DMS153 (cell line): ENCODE data around the gene PCDH15.

Experiments
- DNase-seq: peaks from one replicate; lab custom pipeline; 2025; lab: John Stamatoyannopoulos, UW

PCDH15 gene

DNA sequence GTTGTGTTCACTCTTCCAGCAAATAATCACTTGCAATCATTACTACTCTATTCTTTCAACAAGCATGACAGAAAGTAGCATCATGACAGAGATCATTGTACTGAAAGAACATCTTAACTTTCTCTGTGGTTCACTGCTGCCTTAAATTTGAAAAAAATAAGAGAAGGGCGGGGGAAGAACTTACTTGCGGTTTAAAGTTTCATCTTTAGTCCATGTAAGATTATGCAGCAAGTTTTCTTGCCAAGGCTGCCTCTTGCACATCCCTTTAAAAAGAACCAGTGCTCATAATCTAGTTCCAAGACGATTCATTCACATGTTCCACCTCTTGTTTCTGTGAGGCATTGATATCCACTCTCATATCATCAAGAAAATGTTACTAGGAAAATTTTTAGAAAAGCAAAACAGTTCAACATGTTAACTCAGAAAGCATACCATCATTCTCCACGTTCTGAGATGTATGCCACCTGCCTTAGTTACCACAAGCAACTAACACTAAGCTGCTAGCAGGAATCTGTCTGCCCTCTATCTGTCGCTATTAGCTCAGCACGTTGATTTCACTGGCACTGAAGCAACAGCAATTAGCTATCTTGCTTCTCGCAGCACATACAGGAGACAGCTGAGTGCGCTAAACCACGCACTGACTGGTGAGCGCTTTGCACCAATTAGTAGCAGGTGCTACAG is at the start of gene PCDH15:
TSS of gene PCDH15 (minus strand) at position 491 of the 681 bp plus-strand sequence. CDS start 136,969 bp downstream, outside the sequence.
- peak; percentile 69 for DNase-seq

DNA sequence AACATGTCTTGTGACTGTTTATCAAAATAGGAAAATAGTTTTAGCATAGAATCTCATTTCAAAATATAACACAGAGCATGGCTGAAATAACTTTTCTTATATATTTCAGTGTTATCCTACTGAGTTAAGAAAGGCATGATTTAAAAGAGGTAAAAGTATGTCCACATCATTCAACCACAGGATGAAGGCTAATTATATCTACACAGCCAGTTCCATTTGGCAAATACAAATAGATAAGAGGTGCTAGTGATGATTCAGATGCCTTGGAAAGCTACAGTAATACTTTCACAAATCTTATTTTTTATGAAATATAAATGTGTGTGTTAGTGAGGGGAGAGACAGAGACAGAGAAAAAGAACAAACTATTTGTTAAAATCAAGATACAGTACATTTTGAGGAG is 42.9 kb upstream of the PCDH15 start:
- DNase-seq: no peak

GRCh38 chr10:54843085-54843646 is 42.1 kb upstream of the PCDH15 start:
- DNase-seq: no peak

- DNase-seq: no peak
Observed at GRCh38 chr10:54837479-54837878, 36.4 kb upstream of the PCDH15 start.

GRCh38 chr10:54833029-54833428 is 32.0 kb upstream of the PCDH15 start:
- DNase-seq: no peak

- DNase-seq: no peak
Observed at GRCh38 chr10:54826994-54827560, 26.0 kb upstream of the PCDH15 start.

DNA sequence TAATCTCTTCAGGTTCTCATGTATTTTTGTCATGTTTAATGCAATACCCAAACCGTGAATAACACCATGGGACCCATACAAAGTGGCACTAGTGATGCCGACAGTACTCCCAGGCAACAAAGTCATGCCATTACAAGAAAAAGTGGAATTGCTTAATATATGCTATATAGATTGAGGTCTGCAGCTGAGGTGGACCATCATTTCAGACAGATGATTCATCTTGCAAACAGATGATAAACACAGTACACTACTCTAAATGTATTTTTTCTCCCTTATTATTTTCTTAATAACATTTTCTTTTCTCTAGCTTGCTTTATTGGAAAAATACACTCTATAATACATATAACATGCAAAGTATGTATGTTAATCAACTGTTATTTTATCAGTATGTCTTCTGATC is 14.6 kb upstream of the PCDH15 start:
- DNase-seq: no peak

- DNase-seq: no peak
Observed at GRCh38 chr10:54808186-54808935, 7.3 kb upstream of the PCDH15 start.

DNA sequence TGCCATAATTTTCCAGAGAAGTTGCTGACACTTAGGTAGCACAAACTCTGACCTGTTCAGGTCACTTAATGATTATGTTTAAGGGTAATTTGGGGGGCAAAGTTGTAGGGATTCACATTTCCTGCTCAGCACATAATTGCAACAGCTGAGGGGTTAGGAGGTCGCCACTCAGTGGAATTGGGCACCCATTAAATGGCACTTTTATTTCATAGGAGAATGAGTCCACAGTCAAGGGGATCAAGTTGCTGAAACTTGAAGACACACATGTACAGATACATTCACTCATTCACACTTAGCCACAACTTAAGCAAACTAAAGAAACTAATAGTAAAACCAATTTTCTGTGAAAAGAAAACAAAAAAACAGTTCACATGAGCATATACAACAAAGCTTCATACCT is 1.5 kb downstream of the PCDH15 start:
- no peak for DNase-seq

- no peak for DNase-seq
Observed at GRCh38 chr10:54797636-54798321, 3.3 kb downstream of the PCDH15 start.

- no peak for DNase-seq
Observed at GRCh38 chr10:54796881-54797280, 4.2 kb downstream of the PCDH15 start.

DNA sequence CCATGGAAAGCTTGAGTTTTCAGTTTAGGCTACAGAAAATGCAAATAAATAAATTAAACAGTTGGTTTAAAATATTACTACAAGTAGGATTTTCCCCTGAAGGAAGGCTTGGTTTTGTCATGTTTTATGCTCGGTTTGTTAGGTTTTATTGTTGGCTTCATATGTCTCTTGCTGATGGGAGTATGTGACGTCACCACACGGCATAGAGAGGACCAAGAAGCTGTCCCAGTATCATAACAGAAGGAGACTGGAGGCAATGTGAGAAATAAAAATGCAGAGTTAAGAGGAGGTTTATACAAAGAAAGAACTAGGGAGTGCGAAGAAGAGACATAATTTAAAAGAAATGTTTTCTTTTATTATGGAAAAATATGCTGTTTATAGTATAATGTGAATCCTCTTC is 24.4 kb downstream of the PCDH15 start:
- DNase-seq: no peak

DNA sequence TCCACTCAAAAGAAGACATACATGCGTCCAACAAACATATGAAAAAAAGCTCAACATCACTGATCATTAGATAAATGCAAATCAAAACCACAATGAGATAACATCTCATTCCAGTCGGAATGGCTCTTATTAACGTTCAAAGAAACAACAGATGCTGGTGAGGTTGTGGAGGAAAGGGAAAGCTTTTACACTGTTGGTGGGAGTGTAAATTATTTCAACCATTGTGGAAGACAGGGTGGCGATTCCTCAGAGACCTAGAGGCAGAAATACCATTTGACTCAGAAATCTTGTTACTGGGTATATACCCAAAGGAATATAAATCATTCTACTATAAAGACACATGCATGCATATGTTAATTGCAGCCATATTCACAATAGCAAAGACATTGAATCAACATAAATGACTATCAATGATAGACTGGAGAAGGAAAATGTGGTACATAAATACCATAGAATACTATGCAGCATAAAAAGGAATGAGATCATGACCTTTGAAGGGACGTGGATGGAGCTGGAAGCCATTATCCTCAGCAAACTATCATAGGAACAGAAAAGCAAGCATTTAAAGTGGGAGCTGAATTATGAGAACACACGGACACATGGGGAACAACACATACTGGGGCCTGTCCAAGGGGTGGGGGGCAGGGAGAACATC is 28.4 kb downstream of the PCDH15 start:
- DNase-seq: no peak

- no peak for DNase-seq
Observed at GRCh38 chr10:54769051-54769450, 32.0 kb downstream of the PCDH15 start.

GRCh38 chr10:54758791-54759190 is 42.2 kb downstream of the PCDH15 start:
- DNase-seq: no peak

DNA sequence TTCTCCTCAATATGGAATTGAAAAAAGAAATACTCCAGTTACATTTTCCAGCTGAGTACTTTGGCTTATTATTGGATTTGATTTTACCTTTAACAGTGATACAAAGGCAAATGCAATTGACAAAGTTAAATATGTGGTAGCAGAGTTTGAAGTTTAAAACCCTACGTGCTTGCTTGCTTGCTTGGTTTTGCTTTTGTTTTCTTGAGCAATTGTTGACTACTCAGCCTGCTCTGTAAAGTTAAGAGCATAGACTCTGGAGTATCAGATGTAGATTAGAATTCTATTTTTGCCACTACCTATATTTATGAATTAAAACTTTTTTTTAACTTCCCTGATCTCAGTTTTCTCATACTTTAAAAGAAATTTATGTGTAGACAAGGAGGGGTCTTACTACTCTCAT is 51.4 kb downstream of the PCDH15 start:
- DNase-seq: no peak

- no peak for DNase-seq
Observed at GRCh38 chr10:54745436-54745835, 55.6 kb downstream of the PCDH15 start.

GRCh38 chr10:54742416-54742815 is 58.6 kb downstream of the PCDH15 start:
- DNase-seq: no peak

DNA sequence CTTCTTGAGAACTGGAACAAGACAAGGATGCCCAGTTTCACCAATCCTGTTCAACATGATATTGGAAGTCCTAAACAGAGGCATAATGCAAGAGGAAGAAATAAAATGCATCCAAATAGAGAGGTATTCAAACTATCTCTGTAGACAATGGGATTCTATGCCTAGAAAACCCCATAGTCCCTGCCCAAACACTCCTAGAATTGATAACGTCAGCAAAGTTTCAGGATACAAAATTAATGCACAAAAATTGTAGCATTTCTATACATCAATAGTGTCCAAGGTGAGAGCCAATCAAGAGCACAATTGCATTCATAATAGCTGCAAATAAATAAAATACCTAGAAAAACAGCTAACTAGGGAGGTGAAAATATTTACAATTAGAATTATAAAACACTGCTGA is 72.5 kb downstream of the PCDH15 start:
- no peak for DNase-seq

DNA sequence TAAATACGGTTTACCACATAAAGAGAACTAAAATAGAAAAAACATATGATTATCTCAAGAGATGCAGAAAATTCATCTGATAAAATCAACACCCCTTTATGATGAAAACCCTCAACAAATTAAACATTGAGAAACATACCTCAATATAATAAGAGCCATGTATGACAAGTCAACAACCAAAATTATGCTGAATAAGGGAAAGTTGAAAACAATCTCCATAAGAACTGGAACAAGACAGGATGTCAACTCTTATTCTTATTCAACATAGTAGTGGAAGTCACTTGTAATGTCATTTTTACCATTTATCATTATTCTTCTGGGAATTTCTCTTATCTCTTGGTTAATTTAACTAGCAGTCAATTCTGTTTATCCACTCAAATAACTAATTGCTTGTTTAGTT is 79.0 kb downstream of the PCDH15 start:
- no peak for DNase-seq

GRCh38 chr10:54710918-54711317 is 90.1 kb downstream of the PCDH15 start:
- DNase-seq: peak; percentile 25

DNA sequence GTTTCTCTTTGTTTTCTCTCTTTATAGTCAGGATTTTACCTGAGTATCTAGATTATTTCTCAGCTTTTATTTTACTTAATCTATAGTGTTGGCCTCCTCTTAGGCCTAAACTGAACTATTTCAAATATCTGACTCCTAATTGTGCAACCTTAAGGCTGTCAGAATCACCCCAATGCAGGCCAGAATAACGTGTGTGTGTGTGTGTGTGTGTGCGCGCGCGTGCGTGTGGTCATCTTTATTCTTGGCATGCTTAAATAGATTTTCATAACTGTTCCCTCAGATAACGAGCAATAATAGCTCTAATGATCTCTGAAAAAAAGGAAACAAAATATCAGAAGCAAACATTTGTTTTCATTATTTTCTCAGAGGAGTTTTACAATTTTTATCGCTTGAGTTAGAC is 92.4 kb downstream of the PCDH15 start:
- no peak for DNase-seq
